Upper lobe of right lung (tissue), 1 donor: ENCODE data around the gene MED15. TPM values are rescaled to one million over a fixed set of nuclear protein-coding genes. Genes with fewer than 3 reads are reported as not detected.

Experiments
- ATAC-seq: fragments of 200-7000 bp; cut with Tn5 transposase; one replicate; pipeline ENCODE4 v1.9.1; 2020; ENCODE audit warnings: mild to moderate bottlenecking, moderate library complexity
- DNase-seq: peaks from one replicate; pipeline ENCODE4 v3.0.0-alpha.2; 2020
- H3K27ac ChIP-seq: fragments of 200-600 bp; one replicate; pipeline ENCODE4 v1.8.0; 2022
- H3K27me3 ChIP-seq: fragments of 200-600 bp; one replicate; pipeline ENCODE4 v1.8.0; 2022; ENCODE audit warnings: mild to moderate bottlenecking
- H3K36me3 ChIP-seq: fragments of 200-600 bp; one replicate; pipeline ENCODE4 v1.8.0; 2022
- H3K4me1 ChIP-seq: fragments of 200-600 bp; one replicate; pipeline ENCODE4 v1.8.0; 2022
- H3K4me3 ChIP-seq: fragments of 200-600 bp; one replicate; pipeline ENCODE4 v1.8.0; 2022; ENCODE audit warnings: mild to moderate bottlenecking
- H3K9me3 ChIP-seq: fragments of 200-600 bp; one replicate; pipeline ENCODE4 v1.8.0; 2022
- intact Hi-C: fragments of 100-400 bp; cut with DNase I; formaldehyde crosslinking; loops from one replicate; pipeline ENCODE4 v1.11.0; 2022
- total RNA-seq: library from RNA; stranded (reverse); fragmentation: NEBNext Ultra II Directional; extraction: Animal tissue kit (Norgen Biotek cat#: 25700); gene quantifications from one replicate; pipeline ENCODE4 v1.2.1, GENCODE V29; 2021
- TF ChIP-seq, protein P1 (sequence below): fragments of 200-600 bp; IDR thresholded peaks from one replicate; pipeline ENCODE4 v1.8.0; 2022; ENCODE audit warnings: antibody characterized with exemption
- donor health status: DM: no; HTN: yes; CAD: no; lungs with severe emphysema.

Gene MED15
- total RNA-seq, 1 donor from 2014 or later = 96.9 TPM

DNA sequence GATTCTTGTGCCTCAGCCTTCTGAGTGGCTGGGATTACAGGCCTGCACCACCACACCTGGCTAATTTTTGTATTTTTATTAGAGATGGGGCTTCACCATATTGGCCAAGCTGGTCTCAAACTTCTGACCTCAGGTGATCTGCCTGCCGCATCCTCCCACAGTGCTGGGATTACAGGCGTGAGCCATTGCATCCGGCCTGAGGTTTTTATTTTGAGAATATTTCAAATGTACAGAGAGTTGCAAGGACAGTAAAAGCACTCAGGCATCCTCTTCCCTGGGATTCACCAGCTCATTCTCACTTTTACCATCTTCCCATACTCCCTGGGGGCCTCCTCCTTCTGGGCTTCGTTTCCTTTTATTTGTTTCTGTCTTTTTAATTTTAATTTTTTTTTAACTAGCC, 12.1 kb downstream of the MED15 start:
- H3K4me1 ChIP-seq = peaks cover 28% of the 10 kb centered on the region
- intact Hi-C loops = no loop called here
- no peak overlapping the region for H3K4me3 ChIP-seq
- H3K27ac ChIP-seq = no peak overlapping the region
- TF ChIP-seq, protein P1, sequence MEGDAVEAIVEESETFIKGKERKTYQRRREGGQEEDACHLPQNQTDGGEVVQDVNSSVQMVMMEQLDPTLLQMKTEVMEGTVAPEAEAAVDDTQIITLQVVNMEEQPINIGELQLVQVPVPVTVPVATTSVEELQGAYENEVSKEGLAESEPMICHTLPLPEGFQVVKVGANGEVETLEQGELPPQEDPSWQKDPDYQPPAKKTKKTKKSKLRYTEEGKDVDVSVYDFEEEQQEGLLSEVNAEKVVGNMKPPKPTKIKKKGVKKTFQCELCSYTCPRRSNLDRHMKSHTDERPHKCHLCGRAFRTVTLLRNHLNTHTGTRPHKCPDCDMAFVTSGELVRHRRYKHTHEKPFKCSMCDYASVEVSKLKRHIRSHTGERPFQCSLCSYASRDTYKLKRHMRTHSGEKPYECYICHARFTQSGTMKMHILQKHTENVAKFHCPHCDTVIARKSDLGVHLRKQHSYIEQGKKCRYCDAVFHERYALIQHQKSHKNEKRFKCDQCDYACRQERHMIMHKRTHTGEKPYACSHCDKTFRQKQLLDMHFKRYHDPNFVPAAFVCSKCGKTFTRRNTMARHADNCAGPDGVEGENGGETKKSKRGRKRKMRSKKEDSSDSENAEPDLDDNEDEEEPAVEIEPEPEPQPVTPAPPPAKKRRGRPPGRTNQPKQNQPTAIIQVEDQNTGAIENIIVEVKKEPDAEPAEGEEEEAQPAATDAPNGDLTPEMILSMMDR = no peak
- peaks cover 21% of the 10 kb centered on the region for H3K36me3 ChIP-seq
- H3K27me3 ChIP-seq = no peaks in the 10 kb centered on the region
- H3K9me3 ChIP-seq = no peaks in the 10 kb centered on the region
- ATAC-seq = no peak
- DNase-seq = no peak

DNA sequence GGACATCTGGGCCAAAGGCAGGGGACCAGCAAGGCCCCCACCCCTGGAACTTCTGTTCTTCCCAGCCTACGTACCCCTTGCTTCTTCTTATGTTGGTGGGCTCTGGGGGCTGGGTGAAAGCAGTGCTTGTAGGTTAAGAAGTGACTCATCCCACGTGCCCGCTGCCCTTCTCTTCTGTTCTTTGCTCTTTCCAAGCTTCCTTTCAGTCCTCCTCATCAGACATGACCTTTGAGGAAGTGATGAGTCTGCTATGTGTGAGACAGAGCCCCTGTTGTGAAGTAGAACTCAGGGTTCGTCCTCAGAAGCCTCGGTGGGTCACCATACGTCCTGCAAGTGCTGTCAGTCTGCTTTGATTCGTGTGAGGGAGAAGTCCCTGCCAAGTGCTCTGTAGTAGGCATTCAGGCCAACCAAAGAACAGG, 12.7 kb downstream of the MED15 start:
- TF ChIP-seq, protein P1 = no peak
- peak; percentile 16 for ATAC-seq
- Histone ChIP-seq H3K4me3 (no peak overlapping the region), H3K9me3 (no peaks in the 10 kb centered on the region), H3K27ac (no peak overlapping the region), H3K4me1 (peaks cover 23% of the 10 kb centered on the region), H3K27me3 (no peaks in the 10 kb centered on the region), H3K36me3 (peaks cover 21% of the 10 kb centered on the region)
- intact Hi-C loops = no loop called here
- no peak for DNase-seq

DNA sequence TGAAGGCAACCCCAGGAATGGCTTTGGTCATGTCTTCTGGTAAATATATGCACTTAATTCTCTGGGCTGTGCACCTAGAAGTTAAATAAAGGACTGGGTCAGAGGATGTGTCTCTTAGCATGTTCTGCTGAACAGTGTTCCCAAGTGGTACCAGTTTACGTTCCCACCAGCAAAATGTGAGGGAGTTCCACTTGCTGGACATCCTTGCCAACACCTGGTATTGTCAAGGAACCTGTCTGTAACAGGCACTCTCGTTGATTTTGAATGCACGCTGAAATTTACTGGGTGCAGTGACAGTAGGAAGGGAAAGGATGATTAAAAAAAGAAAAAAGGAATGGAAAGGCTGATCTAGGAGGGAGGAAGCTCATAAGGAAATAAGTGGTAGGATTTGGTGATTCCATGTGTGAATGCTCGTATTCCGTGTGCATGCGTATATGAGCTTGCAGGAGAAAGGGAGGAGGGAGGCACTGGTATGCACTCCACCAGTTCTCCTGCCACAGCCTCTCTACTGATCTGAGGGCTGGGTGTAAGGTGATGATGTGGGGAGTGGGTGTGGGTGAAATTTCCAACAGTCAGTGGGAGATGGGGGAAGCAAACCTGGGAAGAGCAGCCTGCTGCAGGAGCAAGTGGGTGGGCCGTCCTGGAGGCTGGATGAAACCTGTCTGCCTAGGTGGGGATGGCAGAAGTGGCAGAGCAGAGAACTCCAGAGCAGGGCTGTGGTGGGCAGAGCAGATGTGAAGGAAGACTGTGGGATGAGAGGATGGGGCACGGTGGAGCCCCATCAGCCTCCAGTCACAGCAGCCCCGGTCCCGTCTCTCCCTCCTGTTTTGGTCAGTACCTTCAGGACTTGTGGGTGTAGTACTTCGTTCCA, 15.0 kb downstream of the MED15 start:
- TF ChIP-seq, protein P1 = no peak
- Histone ChIP-seq H3K9me3 (no peaks in the 10 kb centered on the region), H3K36me3 (peaks cover 27% of the 10 kb centered on the region), H3K4me3 (no peak overlapping the region), H3K27me3 (no peaks in the 10 kb centered on the region), H3K4me1 (peaks cover 29% of the 10 kb centered on the region), H3K27ac (no peak overlapping the region)
- peak; percentile 13 for ATAC-seq
- intact Hi-C loops = no loop called here
- DNase-seq = no peak

DNA sequence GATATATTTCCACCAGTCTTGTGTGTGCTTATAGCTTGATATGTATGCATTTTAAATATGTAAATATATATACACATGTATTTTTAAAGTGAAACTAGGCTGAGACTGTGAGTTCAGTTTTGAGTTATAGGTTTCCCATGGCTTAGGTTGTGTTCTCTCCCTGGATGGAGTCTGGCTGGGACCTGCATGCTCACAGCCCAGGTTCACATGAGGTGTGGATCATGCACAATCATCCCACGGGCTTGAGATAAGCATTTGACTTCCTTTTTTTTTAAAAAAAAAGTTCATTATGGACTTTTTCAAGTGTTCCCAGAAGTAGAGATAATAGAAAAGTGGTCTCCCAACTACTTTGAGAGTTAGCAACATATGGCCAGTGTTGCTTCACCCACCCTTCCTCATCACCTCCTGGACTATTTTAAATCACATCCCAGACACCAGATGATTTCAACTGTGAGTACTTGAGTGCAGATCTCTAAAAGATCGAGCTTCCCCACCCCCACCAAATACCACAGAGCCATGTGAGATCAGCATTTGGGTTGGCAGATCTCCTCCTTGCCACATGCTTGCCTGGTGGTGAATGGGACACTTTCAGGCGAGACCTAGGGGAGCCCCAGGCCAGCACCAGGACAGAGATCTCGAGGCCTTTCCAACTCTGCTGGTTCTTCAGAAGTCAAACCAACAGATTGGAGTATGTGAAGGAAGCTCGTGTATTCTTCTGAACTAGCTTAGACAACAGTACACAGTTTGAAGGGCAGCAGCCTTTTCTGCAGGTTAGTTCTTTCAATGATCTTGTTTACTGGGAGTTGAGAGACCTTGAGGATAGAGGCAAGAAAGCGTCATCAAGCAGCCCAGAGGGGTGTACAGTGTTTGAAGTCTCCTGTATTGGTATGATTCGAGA, 15.9 kb downstream of the MED15 start:
- intact Hi-C loops = no loop called here
- Histone ChIP-seq H3K9me3 (no peaks in the 10 kb centered on the region), H3K4me3 (no peak overlapping the region), H3K27me3 (no peaks in the 10 kb centered on the region), H3K4me1 (peaks cover 29% of the 10 kb centered on the region), H3K27ac (no peak overlapping the region), H3K36me3 (peaks cover 35% of the 10 kb centered on the region)
- DNase-seq (no peak), ATAC-seq (peak; percentile 59)
- TF ChIP-seq, protein P1 = no peak

DNA sequence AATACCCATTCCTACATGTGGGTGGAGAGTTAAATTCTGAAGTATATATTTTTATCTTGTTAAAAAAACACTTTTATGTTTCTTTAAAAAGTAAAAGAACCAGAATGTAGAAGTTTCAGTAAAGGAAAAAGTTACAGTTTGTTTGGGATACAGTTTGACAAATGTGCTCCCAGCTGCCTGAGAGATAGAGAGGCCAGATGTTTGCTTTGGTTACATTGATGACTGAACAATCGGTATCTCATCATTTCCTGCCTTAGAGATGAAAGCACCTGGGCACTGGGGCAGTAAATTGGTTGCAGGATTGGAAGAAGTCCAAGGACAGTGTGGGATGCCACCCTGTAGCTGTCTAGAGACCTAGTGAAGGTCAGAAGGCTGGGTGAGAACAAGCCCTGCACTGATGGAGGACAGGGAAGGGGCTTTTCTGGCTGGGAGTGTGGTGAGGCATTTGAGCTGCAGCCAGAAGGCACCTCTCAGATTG, 16.6 kb downstream of the MED15 start:
- Histone ChIP-seq H3K27ac (no peak overlapping the region), H3K4me1 (peaks cover 29% of the 10 kb centered on the region), H3K9me3 (no peaks in the 10 kb centered on the region), H3K4me3 (no peak overlapping the region), H3K27me3 (no peaks in the 10 kb centered on the region), H3K36me3 (peaks cover 39% of the 10 kb centered on the region)
- DNase-seq (no peak), ATAC-seq (no peak)
- TF ChIP-seq, protein P1 = no peak
- intact Hi-C loops = no loop called here
